GM19035 (cell line): ENCODE measurements around the gene ASXL1.
"Not testable (repeated sequence)": the region's sequence is repeated elsewhere in the genome, so short reads cannot be mapped to it uniquely, and the experiment has no call there.

Experiments used
- ATAC-seq: cut with Tn5 transposase; IDR thresholded peaks from one replicate; pipeline ENCODE4 v1.9.1; 2021; ENCODE audit not compliant: unreplicated experiment

The ASXL1 gene

GRCh38 chr20:32359633-32360332 is 1.7 kb downstream of the ASXL1 start:
- ATAC-seq = no peak

DNA sequence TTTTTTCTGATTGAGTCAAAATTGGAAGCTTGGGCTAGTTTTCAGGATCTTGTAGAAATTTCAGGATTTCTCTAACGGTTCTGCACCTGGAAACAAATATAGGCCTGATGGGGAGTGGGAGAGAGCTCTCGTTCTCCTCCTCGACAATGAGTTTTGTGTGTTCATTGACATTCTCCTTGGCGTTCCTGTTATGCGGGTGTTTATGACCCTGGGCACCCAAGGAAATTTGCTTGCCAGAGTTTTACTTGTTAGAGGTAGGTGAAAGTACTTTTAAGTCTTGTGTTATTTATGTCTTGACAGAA is 2.2 kb downstream of the ASXL1 start:
- no peak for ATAC-seq

DNA sequence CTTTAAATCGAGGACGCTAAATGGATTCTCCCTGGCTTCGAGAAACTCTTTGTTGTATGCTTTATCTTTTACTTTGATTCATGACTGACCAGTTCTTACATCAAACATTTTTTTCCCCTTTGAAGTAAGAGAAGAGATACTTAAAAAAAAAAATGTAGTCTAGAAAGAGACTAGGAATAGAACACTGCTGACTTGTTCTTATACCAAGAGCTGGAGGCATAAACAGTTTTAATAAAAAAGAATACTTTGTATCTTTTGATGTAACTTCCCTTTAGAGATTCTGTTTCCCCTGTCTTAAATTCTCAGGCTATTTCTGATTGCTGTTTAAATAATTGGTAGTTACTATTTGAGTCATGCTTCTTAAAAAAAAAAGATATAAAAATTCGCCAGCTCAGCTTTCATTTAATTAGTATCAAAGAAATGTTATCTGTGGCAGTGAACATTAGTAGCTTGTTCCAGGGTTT is 4.8 kb downstream of the ASXL1 start:
- ATAC-seq = no peak

DNA sequence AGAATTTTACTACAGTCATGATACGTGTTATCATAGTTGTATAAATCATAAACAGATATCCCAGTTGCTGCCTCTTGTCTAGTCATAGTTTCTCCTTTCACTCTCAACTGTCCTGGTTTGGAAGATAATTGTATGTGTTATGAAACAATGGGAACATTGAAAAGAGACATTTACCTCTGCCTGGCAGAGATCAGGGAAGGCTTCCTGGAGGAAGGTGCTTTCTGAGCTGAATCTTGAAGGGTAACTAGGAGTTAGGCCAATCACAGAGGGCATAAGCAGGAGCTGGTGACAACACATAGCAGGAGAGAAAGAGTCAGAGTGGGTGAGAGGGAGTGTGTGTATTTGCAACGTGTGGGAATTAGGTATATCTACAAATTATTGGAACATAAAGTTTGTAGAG is 5.4 kb downstream of the ASXL1 start:
- ATAC-seq = no peak

DNA sequence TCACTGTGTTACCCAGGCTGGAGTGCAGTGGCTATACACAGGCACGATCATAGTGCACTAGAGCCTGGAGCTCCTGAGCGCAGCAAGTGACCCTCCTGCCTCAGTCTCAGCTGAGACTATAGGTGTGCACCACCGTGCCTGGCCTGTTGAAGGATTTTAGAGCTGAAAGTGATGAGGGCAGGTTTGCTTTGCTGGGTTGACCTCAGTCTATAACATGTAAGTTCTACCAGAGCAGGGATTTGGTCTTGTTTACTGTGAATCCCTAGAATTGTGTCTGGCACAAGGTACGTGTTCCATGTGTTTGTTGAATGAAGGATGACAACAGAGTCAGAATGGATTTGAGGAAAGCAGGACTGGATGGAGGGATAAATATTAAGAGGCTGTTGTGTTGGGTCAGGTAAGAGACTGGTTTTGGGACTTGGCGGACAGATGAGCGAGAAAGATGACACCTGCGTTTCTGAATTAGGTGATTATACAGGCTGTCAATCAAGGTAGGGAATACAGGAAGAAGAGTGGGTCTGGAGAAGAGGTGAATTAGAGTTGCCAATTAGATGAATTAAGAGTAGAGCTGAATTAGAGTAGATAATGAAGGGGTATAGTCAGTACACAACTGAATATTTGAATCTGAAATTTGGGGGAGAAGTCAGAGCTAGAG is 6.5 kb downstream of the ASXL1 start:
- no peak for ATAC-seq

DNA sequence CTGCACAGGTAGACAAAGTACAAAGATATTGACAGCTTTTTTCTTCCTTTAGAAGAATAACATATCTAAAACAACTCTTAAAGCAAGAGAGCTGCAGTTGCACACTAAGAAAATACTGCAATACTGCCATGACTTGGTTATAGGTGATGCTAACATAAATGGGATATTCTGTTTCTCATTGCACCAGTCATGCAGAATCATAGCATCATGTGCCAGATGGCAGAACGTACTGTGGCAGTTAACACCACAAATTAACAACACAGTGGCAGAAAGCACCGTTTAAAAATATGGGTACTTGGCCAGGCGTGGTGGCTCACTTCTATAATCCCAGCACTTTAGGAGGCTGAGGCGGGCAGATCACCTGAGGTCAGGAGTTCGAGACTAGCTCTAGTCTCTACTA is 7.4 kb downstream of the ASXL1 start:
- ATAC-seq = no peak

GRCh38 chr20:32366380-32366779 is 8.2 kb downstream of the ASXL1 start:
- ATAC-seq = no peak

DNA sequence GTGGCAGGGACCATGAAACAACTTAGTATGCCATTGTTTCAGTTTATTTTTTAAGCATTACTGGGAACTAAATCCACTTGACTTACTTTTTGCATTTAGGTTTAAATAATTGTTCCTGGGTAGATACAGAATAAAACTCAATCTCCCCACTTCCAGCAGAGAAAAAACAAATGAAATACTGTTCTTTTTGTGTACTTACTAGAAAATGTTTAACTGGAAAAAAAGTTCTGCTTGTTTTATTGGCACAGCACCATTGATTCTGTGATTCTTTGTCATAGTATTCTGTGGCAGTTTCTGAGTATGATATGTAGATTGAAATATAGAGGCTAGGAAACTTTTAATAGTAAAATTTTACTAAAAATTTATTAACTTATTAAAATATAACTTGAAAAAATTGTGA is 10.2 kb downstream of the ASXL1 start:
- ATAC-seq = no peak

GRCh38 chr20:32368925-32369324 is 10.8 kb downstream of the ASXL1 start:
- no peak for ATAC-seq

DNA sequence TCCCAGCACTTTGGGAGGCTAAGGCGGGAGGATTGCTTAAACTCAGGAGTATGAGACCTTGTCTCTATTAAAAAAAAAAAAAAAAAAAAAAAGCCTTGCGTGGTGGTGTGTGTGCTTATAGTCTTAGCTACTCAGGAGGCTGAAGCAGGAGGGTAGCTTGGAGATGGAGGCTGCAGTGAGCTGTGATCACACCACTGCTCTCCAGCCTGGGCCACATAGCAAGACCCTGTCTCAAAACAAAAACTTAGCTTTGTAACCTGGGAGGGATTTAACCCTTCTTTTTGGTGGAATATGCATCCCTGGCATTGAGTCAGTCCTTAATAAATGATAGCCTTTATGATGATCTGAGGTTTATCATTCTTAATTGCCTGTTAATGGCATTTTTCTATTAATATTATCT is 12.8 kb downstream of the ASXL1 start:
- ATAC-seq = no peak

- no peak for ATAC-seq
These were observed 20.3 kb downstream of the ASXL1 start for GRCh38 chr20:32378461-32378860.

DNA sequence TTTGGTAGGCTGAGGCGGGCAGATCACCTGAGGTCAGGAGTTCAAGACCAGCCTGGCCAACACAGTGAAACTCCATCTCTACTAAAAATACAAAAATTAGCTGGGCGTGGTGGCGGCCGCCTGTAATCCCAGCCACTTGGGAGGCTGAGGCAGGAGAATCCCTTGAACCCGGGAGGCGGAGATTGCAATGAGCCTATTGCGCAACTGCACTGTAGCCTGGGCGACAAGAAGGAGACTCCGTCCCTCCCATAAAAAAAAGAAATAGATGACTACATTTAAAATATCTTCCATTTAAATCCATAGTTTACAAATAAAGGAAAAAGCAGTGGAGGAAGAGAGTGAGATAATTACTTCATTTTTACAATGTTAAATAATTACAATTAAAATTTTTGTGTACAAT is 21.9 kb downstream of the ASXL1 start:
- ATAC-seq = not testable (repeated sequence)

DNA sequence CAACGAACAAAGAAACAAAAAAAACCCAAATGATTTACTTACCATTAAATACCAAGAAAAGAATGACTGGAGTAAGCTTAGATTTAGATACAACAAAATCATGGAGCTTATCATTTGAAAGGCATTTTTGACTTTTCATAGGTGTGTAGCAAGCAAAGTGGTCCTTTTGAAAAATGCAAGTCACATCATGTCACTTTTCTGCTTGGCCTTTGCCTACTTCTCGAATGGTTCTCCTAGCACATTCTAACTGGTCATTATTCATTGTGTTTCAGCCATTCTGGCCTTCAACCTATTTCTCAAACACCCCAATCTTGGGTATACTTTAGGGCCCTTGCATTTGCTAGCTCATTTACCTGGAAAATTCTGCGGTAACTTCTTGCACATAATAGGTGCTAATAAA is 22.6 kb downstream of the ASXL1 start:
- ATAC-seq = no peak

GRCh38 chr20:32382102-32382950 is 24.2 kb downstream of the ASXL1 start:
- ATAC-seq = no peak

GRCh38 chr20:32383441-32383840 is 25.3 kb downstream of the ASXL1 start:
- not testable (repeated sequence) for ATAC-seq

- ATAC-seq = no peak
These were observed 27.4 kb downstream of the ASXL1 start for GRCh38 chr20:32385541-32385940.

- no peak for ATAC-seq
These were observed 28.0 kb downstream of the ASXL1 start for GRCh38 chr20:32386091-32386490.

GRCh38 chr20:32387252-32387651 is 29.1 kb downstream of the ASXL1 start:
- no peak for ATAC-seq

DNA sequence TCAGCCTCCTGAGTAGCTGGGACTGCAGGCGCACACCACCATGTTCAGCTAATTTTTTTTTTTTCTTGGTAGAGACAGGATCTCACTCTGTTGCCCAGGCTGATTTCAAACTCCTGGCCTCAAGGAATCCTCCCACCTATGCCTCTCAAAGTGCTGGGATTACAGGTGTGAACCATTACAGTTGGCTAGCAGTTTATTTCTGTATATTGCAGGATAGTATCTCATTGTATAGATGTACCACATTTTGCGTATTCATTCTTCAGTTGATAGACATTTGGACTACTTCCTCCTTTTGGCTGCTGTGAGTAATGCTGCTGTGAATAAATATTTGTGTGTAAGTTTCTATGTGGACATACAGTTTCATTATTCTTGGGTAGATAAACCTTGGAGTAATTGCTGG is 32.9 kb downstream of the ASXL1 start:
- no peak for ATAC-seq

DNA sequence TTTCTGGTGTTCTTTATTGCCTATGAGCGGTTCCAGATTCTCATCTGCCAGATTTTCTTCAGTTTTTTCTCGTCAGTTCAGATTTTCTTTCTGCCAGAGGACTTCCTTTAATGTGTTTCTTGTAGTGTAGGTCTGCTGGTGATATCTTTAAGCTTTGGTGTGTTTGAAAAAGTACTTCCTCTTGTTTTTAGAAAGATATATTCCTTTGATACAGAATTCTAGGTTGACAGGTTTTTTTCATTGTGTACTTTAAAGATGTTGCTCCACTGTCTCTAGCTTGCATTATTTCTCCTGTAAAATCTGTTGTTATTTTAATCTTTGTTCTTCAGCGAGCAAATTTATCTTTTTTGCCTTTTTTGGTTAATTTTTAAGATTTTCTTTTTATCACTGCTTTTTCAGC is 36.9 kb downstream of the ASXL1 start:
- ATAC-seq = no peak

DNA sequence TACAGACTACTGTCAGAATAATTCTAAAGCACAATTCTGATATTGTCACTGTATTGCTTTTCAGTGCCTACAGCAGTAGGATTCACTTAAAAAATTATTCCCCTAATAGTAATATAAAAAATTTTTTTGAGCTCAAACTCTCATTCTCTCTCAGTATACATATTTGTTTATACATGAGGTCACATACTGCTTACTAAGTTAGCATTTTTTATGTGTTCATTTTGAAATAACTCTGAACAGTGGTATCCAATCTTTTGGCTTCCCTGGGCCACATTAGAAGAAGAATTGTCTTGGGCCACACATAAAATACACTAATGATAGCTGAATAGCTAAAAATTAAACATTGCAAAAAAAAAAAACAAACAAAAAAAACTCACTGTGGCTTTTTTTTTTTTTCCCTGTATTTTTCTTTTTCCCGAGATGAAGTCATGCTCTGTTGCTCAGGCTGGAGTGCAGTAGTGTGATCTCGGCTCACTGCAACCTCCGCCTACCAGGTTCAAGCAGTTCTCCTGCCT is 38.6 kb downstream of the ASXL1 start:
- no peak for ATAC-seq

DNA sequence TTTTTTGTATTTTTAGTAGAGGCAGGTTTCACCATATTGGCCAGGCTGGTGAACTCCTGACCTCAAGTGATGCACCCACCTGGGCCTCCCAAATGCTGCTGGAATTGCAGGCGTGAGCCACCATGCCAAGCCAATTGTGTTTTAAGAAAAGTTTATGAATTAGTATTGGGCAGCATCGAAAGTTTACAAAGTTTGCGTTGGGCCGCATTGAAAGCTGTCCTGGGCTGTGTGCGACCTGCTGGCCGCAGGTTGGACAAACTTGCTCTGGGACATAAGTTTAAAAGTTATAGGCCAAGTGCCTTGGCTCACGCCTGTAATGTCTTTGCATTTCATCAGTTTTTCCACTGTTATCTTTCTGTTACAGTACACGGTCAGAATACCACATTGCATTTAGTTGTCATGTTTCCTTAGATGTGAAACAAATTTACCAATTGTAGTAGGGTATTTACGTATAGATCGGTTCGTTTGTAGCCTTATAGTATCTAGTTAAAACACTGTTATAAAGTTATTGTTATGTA is 39.5 kb downstream of the ASXL1 start:
- no peak for ATAC-seq
